ENCODE results near the gene IMP4. TPM values are rescaled to one million over a fixed set of nuclear protein-coding genes. Genes with fewer than 3 reads are reported as not detected.

Gene IMP4
- total RNA-seq, 2 donors from 2014 or later, result 71.4 to 106 TPM

DNA sequence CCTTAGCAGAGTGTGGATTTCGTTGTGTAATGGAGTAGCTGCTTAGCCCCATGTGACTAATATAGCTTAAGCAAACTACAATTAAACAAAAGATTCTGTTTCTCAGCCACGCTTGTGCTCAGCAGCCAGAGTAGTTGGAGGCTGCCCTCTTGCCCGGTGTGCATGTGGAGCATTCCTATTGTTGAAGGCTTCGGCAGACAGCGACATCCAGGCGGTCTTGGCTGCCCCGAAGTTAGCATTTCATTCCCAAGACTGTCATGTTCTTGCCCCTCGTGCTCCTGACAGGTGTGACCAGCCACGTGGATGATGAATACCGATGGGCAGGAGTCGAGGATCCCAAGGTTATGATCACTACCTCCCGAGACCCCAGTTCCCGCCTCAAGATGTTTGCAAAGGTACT lies 2.4 kb downstream of the IMP4 start:
- WGBS, result 93% methylated on average over 13 of the region's 13 CpGs
- Histone ChIP-seq H3K4me1 (replicated peaks) (no peaks in the 10 kb centered on the region), H3K27ac (no peak overlapping the region), H3K27me3 (replicated peaks; ENCODE audit: insufficient read depth) (no peaks in the 10 kb centered on the region), H3K9me3 (no peaks in the 10 kb centered on the region), H3K36me3 (peaks cover 12% of the 10 kb centered on the region in 2 donors), H3K4me3 (no peak overlapping the region)
- intact Hi-C loops (cut with DNase I), result loop anchor here (10.0 kb wide), 1 partner anchor 750 kb away; the partner anchor contains the start of gene FAM168B
- TF ChIP-seq, protein P1, sequence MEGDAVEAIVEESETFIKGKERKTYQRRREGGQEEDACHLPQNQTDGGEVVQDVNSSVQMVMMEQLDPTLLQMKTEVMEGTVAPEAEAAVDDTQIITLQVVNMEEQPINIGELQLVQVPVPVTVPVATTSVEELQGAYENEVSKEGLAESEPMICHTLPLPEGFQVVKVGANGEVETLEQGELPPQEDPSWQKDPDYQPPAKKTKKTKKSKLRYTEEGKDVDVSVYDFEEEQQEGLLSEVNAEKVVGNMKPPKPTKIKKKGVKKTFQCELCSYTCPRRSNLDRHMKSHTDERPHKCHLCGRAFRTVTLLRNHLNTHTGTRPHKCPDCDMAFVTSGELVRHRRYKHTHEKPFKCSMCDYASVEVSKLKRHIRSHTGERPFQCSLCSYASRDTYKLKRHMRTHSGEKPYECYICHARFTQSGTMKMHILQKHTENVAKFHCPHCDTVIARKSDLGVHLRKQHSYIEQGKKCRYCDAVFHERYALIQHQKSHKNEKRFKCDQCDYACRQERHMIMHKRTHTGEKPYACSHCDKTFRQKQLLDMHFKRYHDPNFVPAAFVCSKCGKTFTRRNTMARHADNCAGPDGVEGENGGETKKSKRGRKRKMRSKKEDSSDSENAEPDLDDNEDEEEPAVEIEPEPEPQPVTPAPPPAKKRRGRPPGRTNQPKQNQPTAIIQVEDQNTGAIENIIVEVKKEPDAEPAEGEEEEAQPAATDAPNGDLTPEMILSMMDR (IDR thresholded peaks at IDR 0.05), result no peak
- no peak for TF ChIP-seq POLR2A (IDR thresholded peaks at IDR 0.05)
- TF ChIP-seq POLR2AphosphoS5 (IDR thresholded peaks at IDR 0.05), result no peak
- DNase-seq (ENCODE audit: low spot score), result no peak

DNA sequence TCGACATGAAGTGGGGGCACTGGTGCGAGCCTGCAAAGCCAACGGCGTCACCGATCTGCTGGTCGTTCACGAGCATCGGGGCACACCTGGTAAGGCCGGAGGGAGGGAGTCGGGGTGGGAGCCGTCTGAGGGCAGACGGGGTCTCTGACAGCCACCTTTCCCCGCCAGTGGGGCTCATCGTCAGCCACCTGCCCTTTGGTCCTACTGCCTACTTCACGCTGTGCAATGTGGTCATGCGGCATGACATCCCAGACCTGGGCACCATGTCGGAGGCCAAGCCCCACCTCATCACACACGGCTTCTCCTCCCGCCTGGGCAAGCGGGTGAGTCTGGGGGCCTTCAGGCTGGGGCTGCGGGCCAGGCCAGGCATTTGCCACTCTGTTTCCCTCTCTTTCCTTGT lies 2.9 kb downstream of the IMP4 start:
- Histone ChIP-seq H3K27ac (no peak overlapping the region), H3K4me3 (no peak overlapping the region), H3K36me3 (peaks cover 12% of the 10 kb centered on the region in 2 donors), H3K9me3 (no peaks in the 10 kb centered on the region), H3K27me3 (replicated peaks; ENCODE audit: insufficient read depth) (no peaks in the 10 kb centered on the region), H3K4me1 (replicated peaks) (no peaks in the 10 kb centered on the region)
- TF ChIP-seq POLR2AphosphoS5 (IDR thresholded peaks at IDR 0.05), result no peak
- TF ChIP-seq, protein P1 (IDR thresholded peaks at IDR 0.05), result no peak
- 95% methylated on average over 21 of the region's 21 CpGs for WGBS
- no peak for DNase-seq (ENCODE audit: low spot score)
- intact Hi-C loops (cut with DNase I), result loop anchor here (10.0 kb wide), 1 partner anchor 749 kb away; the partner anchor contains the start of gene FAM168B

DNA sequence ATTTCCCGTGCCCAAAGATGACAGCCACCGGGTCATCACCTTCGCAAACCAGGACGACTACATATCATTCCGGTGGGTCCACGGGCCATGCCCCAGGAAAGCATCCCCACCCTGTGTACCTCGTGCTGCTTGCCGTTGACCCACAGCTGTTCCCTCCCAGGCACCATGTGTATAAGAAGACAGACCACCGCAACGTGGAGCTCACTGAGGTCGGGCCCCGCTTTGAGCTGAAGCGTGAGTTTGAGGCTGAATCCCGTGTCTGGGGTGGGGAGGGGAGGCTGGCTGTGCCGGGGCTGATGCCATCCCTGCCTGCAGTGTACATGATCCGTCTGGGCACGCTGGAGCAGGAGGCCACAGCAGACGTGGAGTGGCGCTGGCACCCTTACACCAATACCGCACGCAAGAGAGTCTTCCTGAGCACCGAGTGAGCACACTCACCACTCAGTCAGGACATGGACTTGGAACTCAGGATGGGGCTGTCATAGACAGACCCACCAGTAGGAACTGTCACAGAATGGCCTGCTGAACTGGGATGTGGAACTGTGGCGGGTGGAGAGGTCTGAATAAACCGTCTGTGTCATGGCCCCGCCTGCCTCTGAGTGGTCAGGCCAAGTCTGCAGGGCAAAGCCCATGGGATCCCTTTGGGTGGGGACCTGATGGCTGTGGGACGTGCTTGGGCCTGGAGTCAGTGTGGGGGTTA lies 3.5 kb downstream of the IMP4 start:
- intact Hi-C loops (cut with DNase I), result loop anchor here (10.0 kb wide), 1 partner anchor 749 kb away; the partner anchor contains the start of gene FAM168B
- DNase-seq (ENCODE audit: low spot score), result no peak
- no peak overlapping the region for H3K4me3 ChIP-seq
- TF ChIP-seq POLR2A (IDR thresholded peaks at IDR 0.05), result no peak
- TF ChIP-seq, protein P1 (IDR thresholded peaks at IDR 0.05), result no peak
- TF ChIP-seq POLR2AphosphoS5 (IDR thresholded peaks at IDR 0.05), result no peak
- no peaks in the 10 kb centered on the region for H3K4me1 ChIP-seq (replicated peaks)
- H3K27me3 ChIP-seq (replicated peaks; ENCODE audit: insufficient read depth), result no peaks in the 10 kb centered on the region
- no peak overlapping the region for H3K27ac ChIP-seq
- 87% methylated on average over 26 of the region's 26 CpGs for WGBS
- H3K9me3 ChIP-seq, result no peaks in the 10 kb centered on the region
- peaks cover 12% of the 10 kb centered on the region in 2 donors for H3K36me3 ChIP-seq

DNA sequence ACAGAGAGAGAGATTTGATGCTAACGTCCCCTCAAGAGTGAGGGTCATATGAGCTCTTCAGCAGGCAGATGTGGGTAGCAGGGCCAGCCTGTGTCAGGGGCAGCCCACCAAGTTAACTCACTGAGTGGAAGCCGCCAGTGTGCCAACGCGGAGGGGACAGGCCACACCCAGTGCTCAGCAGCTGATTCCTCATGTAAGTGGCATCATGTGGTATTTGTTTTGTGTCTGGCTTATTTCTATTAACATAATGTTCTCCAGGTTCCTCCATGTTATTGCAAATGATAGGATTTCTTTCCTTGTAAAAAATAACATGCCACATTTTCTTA lies 4.0 kb downstream of the IMP4 start:
- Histone ChIP-seq H3K27ac (no peak overlapping the region), H3K27me3 (replicated peaks; ENCODE audit: insufficient read depth) (no peaks in the 10 kb centered on the region), H3K9me3 (no peaks in the 10 kb centered on the region), H3K36me3 (peaks cover 12% of the 10 kb centered on the region in 2 donors), H3K4me3 (no peak overlapping the region), H3K4me1 (replicated peaks) (no peaks in the 10 kb centered on the region)
- 80% methylated on average over 4 of the region's 4 CpGs for WGBS
- no peak for DNase-seq (ENCODE audit: low spot score)
- TF ChIP-seq, protein P1 (IDR thresholded peaks at IDR 0.05), result no peak
- intact Hi-C loops (cut with DNase I), result loop anchor here (10.0 kb wide), 1 partner anchor 748 kb away; the partner anchor contains the start of gene FAM168B
